HG03039 (cell line): ENCODE results near the gene PRTN3.
"Not testable (repeated sequence)": the region's sequence is repeated elsewhere in the genome, so short reads cannot be mapped to it uniquely, and the experiment has no call there.

Source experiments
- ATAC-seq: cut with Tn5 transposase; IDR thresholded peaks from one replicate; pipeline ENCODE4 v1.9.1; 2021; ENCODE audit warnings: mild to moderate bottlenecking, moderate library complexity; ENCODE audit not compliant: unreplicated experiment

PRTN3 gene

DNA sequence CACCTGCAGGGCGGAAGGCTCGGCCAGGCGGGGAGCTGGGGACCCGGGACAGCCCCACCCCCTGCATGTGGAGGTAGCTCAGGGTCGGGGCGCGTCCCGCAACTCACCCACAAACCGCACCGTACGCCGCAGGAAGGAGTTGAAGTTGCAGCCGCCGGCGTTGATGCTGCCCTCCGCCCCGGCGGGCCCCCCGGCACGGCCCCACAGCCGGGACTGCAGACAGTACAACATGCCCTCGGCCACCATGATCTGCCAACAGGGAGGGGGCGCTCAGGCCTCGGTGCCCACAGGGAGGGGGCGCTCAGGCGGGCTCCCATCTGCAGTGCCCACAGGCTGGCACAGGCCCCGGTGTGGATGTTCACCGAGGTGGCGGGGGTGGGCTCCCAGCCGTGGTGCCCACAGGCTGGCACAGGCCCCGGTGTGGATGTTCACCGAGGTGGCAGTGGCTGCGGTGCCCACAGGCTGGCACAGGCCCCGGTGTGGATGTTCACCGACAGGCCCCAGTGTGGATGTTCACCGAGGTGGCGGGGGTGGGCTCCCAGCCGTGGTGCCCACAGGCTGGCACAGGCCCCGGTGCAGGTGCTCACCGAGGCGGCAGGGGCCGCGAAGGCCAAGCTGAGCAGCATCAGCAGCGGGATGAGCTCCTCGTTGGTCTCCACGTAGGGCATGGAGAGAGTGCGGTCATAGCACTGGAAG is 25.6 kb upstream of the PRTN3 start:
- ATAC-seq = no peak

DNA sequence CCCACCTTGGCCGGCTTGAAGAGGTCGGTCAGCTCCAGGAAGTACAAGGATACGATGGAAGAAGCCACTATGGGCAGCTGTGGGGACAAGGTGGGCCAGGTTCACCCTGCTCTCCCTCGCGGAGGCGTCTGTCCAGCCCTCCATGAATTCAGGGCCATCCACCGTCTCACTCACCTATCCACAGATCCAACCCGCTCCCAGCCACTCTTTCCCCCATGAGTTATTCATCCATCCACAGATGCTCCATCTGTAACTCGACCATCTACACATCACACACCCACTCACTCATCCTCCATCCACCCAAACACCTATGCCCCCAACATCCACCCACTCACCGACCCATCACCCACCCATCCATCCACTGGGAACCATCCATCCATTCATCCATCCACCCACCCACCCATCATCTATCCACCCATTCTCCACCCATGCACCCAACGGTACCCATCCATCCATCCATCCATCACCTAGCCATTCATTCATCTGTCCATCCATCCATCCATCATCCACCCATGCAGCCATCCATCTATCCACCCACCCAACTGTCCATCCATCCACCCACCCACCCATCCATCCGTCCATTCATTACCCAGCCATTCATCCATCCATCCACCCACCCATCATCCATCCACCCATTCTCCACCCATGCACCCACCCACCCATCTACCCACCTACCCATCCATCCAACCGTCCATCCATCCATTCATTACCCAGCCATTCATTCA is 24.9 kb upstream of the PRTN3 start:
- ATAC-seq = no peak

DNA sequence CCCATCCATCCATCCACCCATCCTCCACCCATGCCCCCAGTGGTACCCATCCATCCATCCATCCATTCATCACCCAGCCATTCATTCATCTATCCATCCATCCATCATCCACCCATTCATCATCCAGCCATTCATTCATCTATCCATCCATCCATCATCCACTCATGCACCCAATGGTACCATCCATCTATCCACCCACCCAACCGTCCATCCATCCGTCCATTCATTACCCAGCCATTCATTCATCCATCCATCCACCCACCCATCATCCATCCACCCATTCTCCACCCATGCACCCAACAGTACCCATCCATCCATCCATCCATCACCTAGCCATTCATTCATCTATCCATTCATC is 24.3 kb upstream of the PRTN3 start:
- ATAC-seq = no peak

- ATAC-seq = not testable (repeated sequence)
Observed at GRCh38 chr19:820212-820611, 20.6 kb upstream of the PRTN3 start.

GRCh38 chr19:821231-821824 is 19.5 kb upstream of the PRTN3 start:
- ATAC-seq = no peak

DNA sequence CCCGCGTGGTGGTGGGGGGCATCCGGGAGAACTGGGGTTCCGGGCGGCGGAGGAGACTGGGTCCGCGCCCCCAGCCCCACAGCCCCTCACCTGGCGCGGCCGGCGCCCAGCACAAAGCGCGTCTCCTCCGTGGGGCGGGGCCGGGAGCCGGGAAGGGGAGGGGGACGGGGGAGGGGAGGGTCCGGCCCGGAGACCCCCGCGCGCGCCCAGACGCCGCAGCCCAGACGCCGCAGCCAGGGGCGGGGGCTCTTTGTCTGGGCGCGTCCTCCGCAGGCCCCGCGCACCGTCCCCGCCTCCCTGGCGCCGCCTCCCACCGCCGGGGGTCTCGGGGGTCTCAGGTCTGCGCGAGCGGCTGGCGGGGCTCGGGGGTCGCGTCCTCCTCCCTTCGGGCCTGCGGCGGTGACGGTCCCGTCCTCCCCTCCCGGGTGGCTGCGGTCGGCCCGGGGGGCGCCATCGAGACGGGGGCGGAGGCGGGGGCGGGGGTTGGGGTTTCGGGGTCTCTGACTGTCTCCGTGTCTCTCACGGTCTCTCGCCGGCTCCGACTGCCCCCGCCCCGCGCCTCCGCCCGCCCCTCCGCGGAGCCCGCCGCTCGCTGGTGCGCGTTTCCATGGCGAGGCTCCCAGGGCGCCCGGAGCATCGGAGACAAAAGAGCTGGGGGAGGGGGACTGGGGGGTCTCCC is 18.8 kb upstream of the PRTN3 start, which contains the start of gene PLPPR3:
PLPPR3 (minus strand) TSS at position 131 of the 679 bp plus-strand sequence. CDS start 396 bp downstream, outside the sequence.
- no peak for ATAC-seq

- no peak for ATAC-seq
Observed at GRCh38 chr19:823565-824121, 17.2 kb upstream of the PRTN3 start.

DNA sequence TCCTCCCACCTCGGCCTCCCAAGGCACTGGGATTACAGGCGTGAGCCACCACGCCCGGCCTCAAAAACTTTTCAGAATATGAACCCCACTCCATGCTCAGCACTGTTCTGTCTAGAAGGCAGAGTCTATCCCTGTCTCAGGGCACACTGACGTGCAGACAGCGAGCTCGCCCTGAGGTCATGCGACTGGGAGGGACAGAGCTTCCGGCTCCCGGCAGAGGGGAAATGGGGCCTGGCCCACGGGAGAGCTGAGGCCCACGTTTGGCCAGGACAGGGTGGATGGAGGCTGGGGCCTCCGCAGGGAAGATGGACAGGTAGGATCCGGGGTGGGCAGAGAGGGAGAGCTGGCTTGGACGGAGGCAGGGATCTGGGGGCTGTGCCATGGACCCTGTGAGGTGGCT is 15.9 kb upstream of the PRTN3 start:
- no peak for ATAC-seq

DNA sequence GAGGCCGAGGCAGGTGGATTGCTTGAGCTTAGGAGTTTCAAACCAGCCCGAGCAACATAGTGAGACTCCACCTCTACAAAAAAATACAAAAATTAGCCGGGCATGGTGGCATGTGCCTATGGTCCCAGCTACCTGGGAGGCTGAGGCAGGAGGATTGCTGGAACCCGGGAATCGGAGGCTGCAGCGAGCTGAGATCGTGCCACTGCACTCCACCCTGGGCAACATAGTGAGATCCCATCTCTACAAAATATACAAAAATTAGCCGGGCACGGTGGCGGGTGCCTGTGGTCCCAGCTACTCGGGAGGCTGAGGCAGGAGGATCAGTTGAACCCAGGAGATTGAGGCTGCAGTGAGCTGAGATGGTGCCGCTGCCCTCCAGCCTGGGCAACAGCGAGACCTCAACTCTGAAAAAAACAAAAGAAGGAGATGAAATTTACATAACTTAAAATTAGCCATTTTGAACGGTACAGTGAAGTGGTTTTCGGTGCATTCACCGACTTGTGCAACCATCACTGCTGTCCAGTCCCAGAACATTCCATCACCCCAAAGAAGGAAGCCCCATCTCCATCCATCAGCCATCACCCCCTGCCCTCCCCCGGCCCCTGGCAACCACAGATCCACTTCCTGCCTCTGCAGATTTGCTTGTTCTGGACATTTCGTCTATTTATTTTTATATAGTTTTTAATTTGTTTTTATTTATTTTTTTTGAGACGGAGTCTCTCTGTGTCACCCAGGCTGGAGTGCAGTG is 14.7 kb upstream of the PRTN3 start:
- ATAC-seq = no peak

DNA sequence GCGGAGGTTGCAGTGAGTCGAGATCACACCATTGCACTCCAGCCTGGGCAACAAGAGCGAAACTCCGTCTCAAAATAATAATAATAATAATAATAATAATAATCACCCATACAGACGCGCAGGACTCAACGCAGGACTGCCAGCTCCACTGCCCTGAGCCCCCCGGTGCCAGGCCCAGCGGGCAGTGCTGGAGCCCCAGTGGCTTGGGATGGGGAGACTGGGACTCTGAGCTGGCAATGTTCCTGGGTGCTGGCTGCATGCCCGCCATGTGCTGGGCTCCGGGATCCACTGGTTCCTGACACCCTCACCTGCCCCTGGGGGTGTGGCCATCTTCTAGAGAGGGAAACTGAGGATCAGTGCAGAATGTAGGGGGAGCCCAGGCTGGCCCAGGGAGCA is 13.5 kb upstream of the PRTN3 start:
- no peak for ATAC-seq

GRCh38 chr19:827710-828321 is 13.0 kb upstream of the PRTN3 start, which contains the start of gene AZU1:
TSS of gene AZU1 (plus strand) at chr19:827837. CDS start at chr19:827847, 10 bp downstream.
- no peak for ATAC-seq

DNA sequence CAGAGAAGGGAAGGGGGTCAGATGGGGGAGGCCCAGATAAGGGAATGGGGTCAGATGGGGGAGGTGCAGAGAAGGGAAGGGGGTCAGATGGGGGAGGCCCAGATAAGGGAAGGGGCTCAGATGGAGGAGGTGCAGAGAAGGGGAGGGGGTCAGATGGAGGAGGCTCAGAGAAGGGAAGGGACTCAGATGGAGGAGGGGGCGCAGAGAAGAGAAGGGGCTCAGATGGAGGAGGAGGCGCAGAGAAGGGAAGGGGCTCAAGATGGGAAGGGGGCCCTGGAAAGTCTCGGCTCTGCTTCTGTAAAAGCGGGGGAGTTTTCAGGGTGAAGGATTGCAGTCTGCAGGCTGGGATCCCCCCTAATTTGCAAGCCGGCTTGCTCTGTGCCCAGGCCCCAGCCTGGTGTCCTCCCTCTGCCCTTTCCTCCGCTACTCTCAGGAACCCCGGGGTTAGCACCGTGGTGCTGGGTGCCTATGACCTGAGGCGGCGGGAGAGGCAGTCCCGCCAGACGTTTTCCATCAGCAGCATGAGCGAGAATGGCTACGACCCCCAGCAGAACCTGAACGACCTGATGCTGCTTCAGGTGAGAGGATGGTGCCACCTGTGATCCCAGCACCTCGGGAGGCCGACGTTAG is 11.6 kb upstream of the PRTN3 start:
- no peak for ATAC-seq

- no peak for ATAC-seq
Observed at GRCh38 chr19:831407-832369, 9.1 kb upstream of the PRTN3 start.

DNA sequence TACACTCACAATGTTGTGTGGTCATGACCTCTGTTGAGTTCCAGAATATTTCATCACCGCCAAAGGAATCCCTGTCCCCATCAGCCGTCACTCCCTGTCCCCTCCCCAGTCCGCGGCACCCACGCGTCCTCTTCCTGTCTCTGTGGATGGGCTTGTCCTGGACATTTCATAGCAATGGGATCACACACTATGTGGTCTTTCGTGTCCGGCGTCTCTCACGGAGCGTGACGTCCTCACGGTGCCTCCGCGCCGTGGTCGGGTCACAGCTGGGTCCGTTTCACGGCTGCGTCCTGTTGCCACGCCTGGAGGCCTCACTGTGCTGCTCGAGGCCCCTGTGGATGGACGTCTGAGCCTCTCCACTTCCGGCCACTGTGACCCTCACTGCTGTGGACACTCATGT is 6.6 kb upstream of the PRTN3 start:
- ATAC-seq = no peak

DNA sequence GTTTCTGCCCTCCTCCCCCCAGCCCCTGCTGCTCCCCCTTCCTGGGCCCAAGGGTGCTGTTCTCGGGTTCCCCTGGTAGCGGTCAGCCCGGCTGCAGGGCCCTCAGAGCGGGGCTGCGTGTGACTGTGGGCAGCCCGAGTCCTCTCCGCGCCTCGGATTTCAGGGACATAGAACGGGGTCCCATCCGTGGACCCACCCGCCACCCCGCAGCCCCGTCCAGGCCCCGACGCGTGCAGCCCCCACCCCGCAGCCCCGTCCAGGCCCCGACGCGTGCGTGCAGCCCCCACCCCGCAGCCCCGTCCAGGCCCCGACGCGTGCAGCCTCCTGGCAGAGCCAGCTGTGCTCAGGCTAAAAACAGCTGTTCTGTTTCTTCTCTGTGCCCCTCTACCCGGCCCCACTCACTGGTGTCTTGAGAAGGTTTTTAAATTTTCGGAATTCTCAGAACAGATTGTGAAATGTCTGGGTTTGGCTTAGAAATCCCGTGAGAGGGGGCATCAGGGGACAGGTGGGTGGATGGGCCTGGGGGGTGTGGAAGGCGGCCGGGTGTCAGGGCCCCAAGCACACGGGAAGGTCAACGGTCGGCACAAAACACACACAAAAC is 5.5 kb upstream of the PRTN3 start:
- no peak for ATAC-seq

DNA sequence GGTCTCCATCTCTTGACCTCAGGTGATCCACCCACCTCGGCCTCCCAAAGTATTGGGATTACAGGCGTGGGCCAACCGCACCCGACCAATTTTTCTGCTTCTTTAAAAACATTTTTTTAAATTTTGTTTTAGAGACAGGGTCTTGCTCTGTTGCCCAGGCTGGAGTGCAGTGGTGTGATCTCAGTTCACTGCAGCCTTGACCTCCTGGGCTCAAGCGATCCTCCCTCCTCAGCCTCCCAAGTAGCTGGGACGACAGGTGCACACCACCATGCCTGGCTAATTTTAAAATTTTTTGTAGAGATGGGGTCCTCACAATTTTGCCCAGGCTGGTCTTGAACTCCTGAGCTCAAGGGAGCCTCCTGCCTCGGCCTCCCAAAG is 2.0 kb downstream of the PRTN3 start:
- not testable (repeated sequence) for ATAC-seq

- ATAC-seq = no peak
Observed at GRCh38 chr19:843180-843835, 2.5 kb downstream of the PRTN3 start.
